K562 (cell line): ENCODE data around the gene PCSK2. TPM values are rescaled to one million over a fixed set of nuclear protein-coding genes. Genes with fewer than 3 reads are reported as not detected.

Experiments used
- ATAC-seq: fragments of 200-7000 bp; cut with Tn5 transposase; 3 replicates; pipeline ENCODE4 v1.9.1; 2020; ENCODE audit warnings: moderate library complexity
- BruUV-seq: library from RNA; stranded (reverse); fragments of 400-500 nt; replicated peaks from 2 replicates; lab custom pipeline; 2021; lab: Mats Ljungman, UMichigan
- CTCF ChIA-PET: fragments of 300-600 bp; formaldehyde crosslinking; extraction: SDS; loops from one replicate; lab custom pipeline; 2021; ENCODE audit warnings: low intra/inter-chr PET ratio; lab: Yijun Ruan, JAX
- POLR2A ChIA-PET: fragments of 300-600, 350-650 bp; sonication (Branson Sonifier 250); formaldehyde crosslinking; extraction: SDS; loops from one replicate; lab custom pipeline; 2021; ENCODE audit warnings: antibody characterized with exemption, inconsistent platforms; lab: Yijun Ruan, JAX
- DNase-seq, 4 experiments: peaks; one replicate each; pipeline versions ENCODE4 v3.0.0 to v3.0.0-alpha.2; 2011 to 2018; ENCODE audit warnings: low spot score in 3 of 4, mixed read lengths in 3 of 4; ENCODE audit errors: extremely low read depth in 1 of 4
- FAIRE-seq: peaks from 2 replicates; lab custom pipeline; 2011; peaks lifted over from hg19 to GRCh38; lab: Jason Lieb, UNC
- H2AFZ ChIP-seq: 2 replicates; pipeline ENCODE4 v1.6.0; 2011; ENCODE audit warnings: low read depth, low read length, control low read depth, inconsistent platforms
- H3K27ac ChIP-seq: fragments of 200-600 bp; 3 replicates; pipeline ENCODE4 v1.8.0; 2011; ENCODE audit warnings: low read depth, mild to moderate bottlenecking, control low read depth, inconsistent platforms, low read length, moderate library complexity, mixed read lengths; ENCODE audit errors: extremely low read depth
- H3K27me3 ChIP-seq, 2 experiments: fragments of 300-600 bp in 1 of 2; 2 replicates in 1 of 2; 3 replicates in 1 of 2; pipeline versions ENCODE4 v1.6.0 to v1.8.0; 2011; ENCODE audit warnings: inconsistent platforms in 2 of 2, low read length in 2 of 2, mild to moderate bottlenecking in 1 of 2, mixed read lengths in 1 of 2, moderate library complexity in 1 of 2; ENCODE audit not compliant: control insufficient read depth in 2 of 2, insufficient read depth in 2 of 2
- H3K36me3 ChIP-seq: fragments of 300-600 bp; 3 replicates; pipeline ENCODE4 v1.8.0; 2011; ENCODE audit warnings: mild to moderate bottlenecking, low read length, inconsistent platforms; ENCODE audit not compliant: control insufficient read depth, insufficient read depth
- H3K4me1 ChIP-seq, 2 experiments: fragments of 200-600 bp in 1 of 2; replicated peaks in 1 of 2; 2 replicates in 1 of 2; 3 replicates in 1 of 2; pipeline versions ENCODE4 v1.5.1 to v1.8.0; 2011; ENCODE audit warnings: inconsistent platforms in 2 of 2, low read length in 2 of 2, mild to moderate bottlenecking in 1 of 2, mixed read lengths in 1 of 2, moderate library complexity in 1 of 2; ENCODE audit not compliant: control insufficient read depth in 2 of 2, insufficient read depth in 2 of 2
- H3K4me2 ChIP-seq: 2 replicates; pipeline ENCODE4 v1.6.1; 2011; ENCODE audit warnings: low read length, control low read depth, inconsistent platforms, mixed read lengths; ENCODE audit not compliant: insufficient read depth
- H3K4me3 ChIP-seq: fragments of 200-600 bp; sonication (generic), shearing (Covaris generic); 2 replicates; pipeline ENCODE4 v1.5.1; 2016; ENCODE audit warnings: control low read depth, inconsistent platforms
- H3K79me2 ChIP-seq: fragments of 200-600 bp; 3 replicates; pipeline ENCODE4 v1.8.0; 2011; ENCODE audit warnings: low read length, inconsistent platforms; ENCODE audit not compliant: control insufficient read depth, insufficient read depth
- H3K9ac ChIP-seq, 2 experiments: 2 replicates each; pipeline versions ENCODE4 v1.6.0 to v1.6.1; 2011; ENCODE audit warnings: low read depth in 2 of 2, low read length in 2 of 2, control low read depth in 1 of 2, inconsistent platforms in 1 of 2, mild to moderate bottlenecking in 1 of 2, mixed read lengths in 1 of 2; ENCODE audit not compliant: insufficient read depth in 1 of 2
- H3K9me1 ChIP-seq: one replicate; pipeline ENCODE4 v1.6.0; 2011; ENCODE audit warnings: inconsistent platforms, mild to moderate bottlenecking, low read length, moderate library complexity; ENCODE audit not compliant: control insufficient read depth, insufficient read depth
- H3K9me3 ChIP-seq: replicated peaks from 2 replicates; pipeline ENCODE4 v1.5.1; 2011; ENCODE audit warnings: low read depth, low read length, inconsistent platforms; ENCODE audit not compliant: control insufficient read depth, insufficient read depth
- H4K20me1 ChIP-seq: replicated peaks from 2 replicates; pipeline ENCODE4 v1.6.1; 2011; ENCODE audit warnings: low read length, inconsistent platforms, mixed read lengths; ENCODE audit not compliant: control insufficient read depth, insufficient read depth
- FUS ChIP-seq: fragments of 200-400 bp; formaldehyde crosslinking; optimal IDR thresholded peaks from 2 replicates; pipeline ENCODE3; 2017; ENCODE audit warnings: low read depth, low read length
- JUND ChIP-seq, 2 experiments: IDR thresholded peaks; 2 replicates in 1 of 2; 3 replicates in 1 of 2; pipeline ENCODE4 v1.6.1; 2011; ENCODE audit warnings: borderline replicate concordance in 2 of 2, low read depth in 2 of 2, low read length in 2 of 2, improper control_type of control experiment in 1 of 2, missing biosample characterization in 1 of 2, missing genetic modification characterization in 1 of 2, missing genetic modification reagents in 1 of 2
- LARP7 ChIP-seq: fragments of 450-650 bp; IDR thresholded peaks from 2 replicates; pipeline ENCODE4 v1.6.1; 2016
- NCOA1 ChIP-seq: fragments of 450-650 bp; IDR thresholded peaks from 2 replicates; pipeline ENCODE4 v1.6.1; 2016; ENCODE audit warnings: low read depth
- NR2F6 ChIP-seq: fragments of 450-650 bp; formaldehyde crosslinking; IDR thresholded peaks from 2 replicates; pipeline ENCODE4 v1.4.0; 2020; ENCODE audit warnings: mild to moderate bottlenecking
- NRF1 ChIP-seq, 2 experiments: fragments of 450-650 bp; IDR thresholded peaks in 1 of 2; conservative IDR thresholded peaks in 1 of 2; 2 replicates each; pipeline ENCODE4 v1.6.1; 2014; ENCODE audit warnings: mild to moderate bottlenecking in 2 of 2
- PURB ChIP-seq: sonication (generic); formaldehyde crosslinking; IDR thresholded peaks from 2 replicates; pipeline ENCODE4 v1.9.0; 2021; ENCODE audit warnings: low read depth, mild to moderate bottlenecking, missing genetic modification reagents
- SRSF7 ChIP-seq: fragments of 200-400 bp; formaldehyde crosslinking; optimal IDR thresholded peaks from 2 replicates; pipeline ENCODE3; 2017; ENCODE audit warnings: mild to moderate bottlenecking, low read depth, low read length
- STAG1 ChIP-seq: sonication (generic); formaldehyde crosslinking; IDR thresholded peaks from 2 replicates; pipeline ENCODE4 v1.5.0; 2020; ENCODE audit warnings: missing genetic modification reagents, borderline replicate concordance
- ZEB2 ChIP-seq: fragments of 450-650 bp; IDR thresholded peaks from 2 replicates; pipeline ENCODE4 v1.6.1; 2016
- WGBS: fragments of 100-300 bp; shearing (Covaris generic); methylation state at CpG from one replicate; pipeline ENCODE4 v1.1.6; 2016; ENCODE audit warnings: low coverage, mixed read lengths; ENCODE audit not compliant: insufficient coverage; ENCODE audit errors: missing lambda C conversion rate; 5-methylcytosine and 5-hydroxymethylcytosine counted together
- in situ Hi-C: fragments of 300-500 bp; cut with MboI; formaldehyde crosslinking; loops from 4 replicates; pipeline ENCODE4 v1.15.0; 2018; ENCODE audit warnings: inconsistent platforms, mixed read lengths
- intact Hi-C: fragments of 100-400 bp; cut with micrococcal nuclease; formaldehyde crosslinking; loops from 2 replicates; pipeline ENCODE4 v1.14.2; 2022
- polyA plus RNA-seq, 8 experiments: library from polyadenylated mRNA; depleted of rRNA in 4 of 8; stranded (reverse) in 5 of 8; unstranded in 3 of 8; fragments of >200 nt; fragmentation: Nextera tagmentation in 2 of 8; fragmentation: Illumina TruSeq in 1 of 8; extraction: Ambion mirVana in 2 of 8; extraction: Trizol in 1 of 8; gene quantifications; 2 replicates each; pipeline versions ENCODE4 v1.2.1 to v1.2.3, GENCODE V29; 2011 to 2014; ENCODE audit warnings: inconsistent platforms in 1 of 8, missing spikeins in 1 of 8
- total RNA-seq, 7 experiments: library from RNA; depleted of rRNA in 6 of 7; stranded (reverse); fragments of >200 nt in 6 of 7; fragmentation: Illumina TruSeq in 2 of 7; extraction: Trizol in 2 of 7; gene quantifications; 2 replicates each; pipeline versions ENCODE4 v1.2.1 to v1.2.3, GENCODE V29; 2011 to 2021; ENCODE audit warnings: low replicate concordance in 1 of 7
- TF ChIP-seq, protein P1 (sequence below): sonication (generic); formaldehyde crosslinking; IDR thresholded peaks from 2 replicates; pipeline ENCODE4 v1.8.0; 2023; ENCODE audit warnings: mild to moderate bottlenecking, missing genetic modification reagents
- TF ChIP-seq, protein P2 (sequence below): sonication (generic); formaldehyde crosslinking; IDR thresholded peaks from 2 replicates; pipeline ENCODE4 v1.8.0; 2023; ENCODE audit warnings: mild to moderate bottlenecking, missing genetic modification reagents
- TF ChIP-seq, protein P3 (sequence below): sonication (generic); formaldehyde crosslinking; IDR thresholded peaks from 2 replicates; pipeline ENCODE4 v1.8.1; 2022; ENCODE audit warnings: missing genetic modification reagents
- TF ChIP-seq, protein P4 (sequence below), 2 experiments: fragments of 450-650 bp; IDR thresholded peaks; 2 replicates each; pipeline ENCODE4 v1.6.1; 2016

The PCSK2 gene
- total and polyA plus RNA-seq, 9 of the 15 experiments (the other 6 are each of a cell fraction or from before 2014, with no cell fraction given): 0.04 to 0.07 (median 0.05) TPM; not detected in 6

DNA sequence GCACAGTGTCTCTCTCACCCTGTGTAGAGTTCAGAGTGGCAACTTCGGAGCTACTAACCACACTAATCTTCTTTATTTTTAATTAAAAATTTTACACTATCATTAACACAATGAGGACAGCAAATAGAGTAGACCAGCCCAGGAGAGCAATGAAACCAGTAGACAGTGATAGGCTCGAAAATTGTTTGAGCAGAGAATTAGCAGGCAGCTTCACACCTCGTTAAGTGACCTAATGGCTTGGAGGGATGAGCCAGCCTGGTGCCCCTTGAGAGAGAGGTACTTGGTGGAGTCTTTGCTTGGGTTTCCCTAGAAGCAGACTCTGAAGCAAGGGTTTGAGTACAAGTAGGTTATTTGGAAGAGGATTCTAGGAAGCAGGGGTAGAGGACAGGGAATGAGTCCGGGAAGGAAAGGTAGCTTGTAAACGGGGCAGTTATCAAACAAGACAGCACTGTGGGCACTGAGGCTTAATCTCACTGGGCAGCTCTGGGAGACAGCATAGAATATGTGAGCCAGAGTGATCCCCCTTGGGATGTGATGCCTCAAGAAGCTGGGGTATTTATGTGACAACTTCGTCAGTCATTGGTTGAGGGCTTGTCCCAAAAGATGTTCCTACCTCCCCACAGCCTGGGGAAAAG, 146.1 kb downstream of the PCSK2 start:
- no peaks in the 10 kb centered on the region for H3K4me1 ChIP-seq
- intact Hi-C loops: no loop called here
- H3K27ac ChIP-seq: no peak overlapping the region
- no peaks in the 10 kb centered on the region for H3K27me3 ChIP-seq
- H3K4me3 ChIP-seq: no peak overlapping the region
- no peaks in the 10 kb centered on the region for H3K79me2 ChIP-seq
- no peaks in the 10 kb centered on the region for H3K9me3 ChIP-seq
- in situ Hi-C loops: no loop called here
- H2AFZ ChIP-seq: no peak overlapping the region
- TF ChIP-seq, protein P1, sequence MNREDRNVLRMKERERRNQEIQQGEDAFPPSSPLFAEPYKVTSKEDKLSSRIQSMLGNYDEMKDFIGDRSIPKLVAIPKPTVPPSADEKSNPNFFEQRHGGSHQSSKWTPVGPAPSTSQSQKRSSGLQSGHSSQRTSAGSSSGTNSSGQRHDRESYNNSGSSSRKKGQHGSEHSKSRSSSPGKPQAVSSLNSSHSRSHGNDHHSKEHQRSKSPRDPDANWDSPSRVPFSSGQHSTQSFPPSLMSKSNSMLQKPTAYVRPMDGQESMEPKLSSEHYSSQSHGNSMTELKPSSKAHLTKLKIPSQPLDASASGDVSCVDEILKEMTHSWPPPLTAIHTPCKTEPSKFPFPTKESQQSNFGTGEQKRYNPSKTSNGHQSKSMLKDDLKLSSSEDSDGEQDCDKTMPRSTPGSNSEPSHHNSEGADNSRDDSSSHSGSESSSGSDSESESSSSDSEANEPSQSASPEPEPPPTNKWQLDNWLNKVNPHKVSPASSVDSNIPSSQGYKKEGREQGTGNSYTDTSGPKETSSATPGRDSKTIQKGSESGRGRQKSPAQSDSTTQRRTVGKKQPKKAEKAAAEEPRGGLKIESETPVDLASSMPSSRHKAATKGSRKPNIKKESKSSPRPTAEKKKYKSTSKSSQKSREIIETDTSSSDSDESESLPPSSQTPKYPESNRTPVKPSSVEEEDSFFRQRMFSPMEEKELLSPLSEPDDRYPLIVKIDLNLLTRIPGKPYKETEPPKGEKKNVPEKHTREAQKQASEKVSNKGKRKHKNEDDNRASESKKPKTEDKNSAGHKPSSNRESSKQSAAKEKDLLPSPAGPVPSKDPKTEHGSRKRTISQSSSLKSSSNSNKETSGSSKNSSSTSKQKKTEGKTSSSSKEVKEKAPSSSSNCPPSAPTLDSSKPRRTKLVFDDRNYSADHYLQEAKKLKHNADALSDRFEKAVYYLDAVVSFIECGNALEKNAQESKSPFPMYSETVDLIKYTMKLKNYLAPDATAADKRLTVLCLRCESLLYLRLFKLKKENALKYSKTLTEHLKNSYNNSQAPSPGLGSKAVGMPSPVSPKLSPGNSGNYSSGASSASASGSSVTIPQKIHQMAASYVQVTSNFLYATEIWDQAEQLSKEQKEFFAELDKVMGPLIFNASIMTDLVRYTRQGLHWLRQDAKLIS (CRISPR knock-in tag): no peak
- TF ChIP-seq ZEB2 (no peak), SRSF7 (no peak), LARP7 (no peak), FUS (no peak), NR2F6 (no peak), STAG1 (CRISPR knock-in tag) (no peak), NRF1 (conservative IDR thresholded peaks at IDR 0.05 in 1 of 2, IDR thresholded peaks at IDR 0.05 in 1 of 2) (no peak), NCOA1 (no peak), PURB (CRISPR knock-in tag) (no peak), JUND (IDR thresholded peaks at IDR 0.05; ENCODE audit: borderline replicate concordance, low read depth, low read length) (no peak), JUND (tag; IDR thresholded peaks at IDR 0.05; ENCODE audit: borderline replicate concordance, low read depth, low read length) (no peak)
- TF ChIP-seq, protein P2, sequence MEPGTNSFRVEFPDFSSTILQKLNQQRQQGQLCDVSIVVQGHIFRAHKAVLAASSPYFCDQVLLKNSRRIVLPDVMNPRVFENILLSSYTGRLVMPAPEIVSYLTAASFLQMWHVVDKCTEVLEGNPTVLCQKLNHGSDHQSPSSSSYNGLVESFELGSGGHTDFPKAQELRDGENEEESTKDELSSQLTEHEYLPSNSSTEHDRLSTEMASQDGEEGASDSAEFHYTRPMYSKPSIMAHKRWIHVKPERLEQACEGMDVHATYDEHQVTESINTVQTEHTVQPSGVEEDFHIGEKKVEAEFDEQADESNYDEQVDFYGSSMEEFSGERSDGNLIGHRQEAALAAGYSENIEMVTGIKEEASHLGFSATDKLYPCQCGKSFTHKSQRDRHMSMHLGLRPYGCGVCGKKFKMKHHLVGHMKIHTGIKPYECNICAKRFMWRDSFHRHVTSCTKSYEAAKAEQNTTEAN (CRISPR knock-in tag): no peak
- TF ChIP-seq, protein P3, sequence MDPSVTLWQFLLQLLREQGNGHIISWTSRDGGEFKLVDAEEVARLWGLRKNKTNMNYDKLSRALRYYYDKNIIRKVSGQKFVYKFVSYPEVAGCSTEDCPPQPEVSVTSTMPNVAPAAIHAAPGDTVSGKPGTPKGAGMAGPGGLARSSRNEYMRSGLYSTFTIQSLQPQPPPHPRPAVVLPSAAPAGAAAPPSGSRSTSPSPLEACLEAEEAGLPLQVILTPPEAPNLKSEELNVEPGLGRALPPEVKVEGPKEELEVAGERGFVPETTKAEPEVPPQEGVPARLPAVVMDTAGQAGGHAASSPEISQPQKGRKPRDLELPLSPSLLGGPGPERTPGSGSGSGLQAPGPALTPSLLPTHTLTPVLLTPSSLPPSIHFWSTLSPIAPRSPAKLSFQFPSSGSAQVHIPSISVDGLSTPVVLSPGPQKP: no peak
- TF ChIP-seq, protein P4, sequence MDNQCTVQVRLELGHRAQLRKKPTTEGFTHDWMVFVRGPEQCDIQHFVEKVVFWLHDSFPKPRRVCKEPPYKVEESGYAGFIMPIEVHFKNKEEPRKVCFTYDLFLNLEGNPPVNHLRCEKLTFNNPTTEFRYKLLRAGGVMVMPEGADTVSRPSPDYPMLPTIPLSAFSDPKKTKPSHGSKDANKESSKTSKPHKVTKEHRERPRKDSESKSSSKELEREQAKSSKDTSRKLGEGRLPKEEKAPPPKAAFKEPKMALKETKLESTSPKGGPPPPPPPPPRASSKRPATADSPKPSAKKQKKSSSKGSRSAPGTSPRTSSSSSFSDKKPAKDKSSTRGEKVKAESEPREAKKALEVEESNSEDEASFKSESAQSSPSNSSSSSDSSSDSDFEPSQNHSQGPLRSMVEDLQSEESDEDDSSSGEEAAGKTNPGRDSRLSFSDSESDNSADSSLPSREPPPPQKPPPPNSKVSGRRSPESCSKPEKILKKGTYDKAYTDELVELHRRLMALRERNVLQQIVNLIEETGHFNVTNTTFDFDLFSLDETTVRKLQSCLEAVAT (IDR thresholded peaks at IDR 0.05): no peak
- ChIA-PET POLR2A (no interaction called here), CTCF (no interaction called here)
- no peaks in the 10 kb centered on the region for H3K36me3 ChIP-seq
- BruUV-seq: no TSS peak
- no peaks in the 10 kb centered on the region for H4K20me1 ChIP-seq
- ATAC-seq (no peak), DNase-seq (no peak), FAIRE-seq (no peak)
- H3K9me1 ChIP-seq: no peaks in the 10 kb centered on the region
- no peak overlapping the region for H3K9ac ChIP-seq
- H3K4me2 ChIP-seq: no peak overlapping the region
- 0% methylated on average over 5 of the region's 6 CpGs for WGBS
